GM15510 (cell line): ENCODE results near the gene PTPRK.

Source experiments
- POLR2A ChIP-seq: IDR thresholded peaks from 3 replicates; pipeline ENCODE4 v1.6.1; 2011; ENCODE audit warnings: borderline replicate concordance; ENCODE audit not compliant: insufficient read length; ENCODE audit errors: extremely low read depth

The PTPRK gene

DNA sequence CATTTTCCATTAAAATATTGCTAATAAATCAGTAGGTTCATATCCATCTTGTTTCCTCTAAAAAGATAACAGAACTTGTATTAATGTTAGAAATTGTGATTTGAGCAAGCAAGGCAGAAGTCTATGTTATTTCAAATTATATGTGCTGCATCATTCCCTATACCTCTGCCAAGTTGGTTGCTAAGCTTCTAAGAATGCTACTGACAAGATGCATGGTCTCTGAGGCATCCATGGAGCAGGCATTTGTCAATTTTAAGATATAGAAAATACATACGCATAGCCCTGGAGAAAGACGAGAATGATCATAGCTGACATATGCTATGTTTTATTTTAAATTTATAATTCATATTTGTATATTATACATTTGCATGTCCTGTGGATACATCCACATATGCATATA is 451.2 kb downstream of the PTPRK start:
- TF ChIP-seq POLR2A = no peak

DNA sequence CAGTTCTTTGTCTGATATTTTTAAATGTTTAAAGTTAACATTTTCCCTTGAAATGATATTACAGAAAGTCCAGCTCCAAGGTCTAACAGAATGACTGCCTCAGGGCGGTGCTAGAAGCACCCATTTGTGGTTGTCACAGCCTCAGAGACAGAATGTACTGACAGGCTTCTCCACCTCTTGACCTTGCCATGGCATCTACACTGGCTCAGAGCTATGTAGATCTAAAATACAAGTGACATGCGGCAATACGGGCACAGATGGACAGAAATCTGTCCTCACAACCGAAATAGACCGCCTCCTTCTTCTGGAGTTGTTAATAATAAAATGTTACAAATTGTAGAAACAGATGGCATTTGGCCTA is 452.3 kb downstream of the PTPRK start:
- no peak for TF ChIP-seq POLR2A

- TF ChIP-seq POLR2A = no peak
Observed at GRCh38 chr6:128067446-128068118, 452.8 kb downstream of the PTPRK start.

DNA sequence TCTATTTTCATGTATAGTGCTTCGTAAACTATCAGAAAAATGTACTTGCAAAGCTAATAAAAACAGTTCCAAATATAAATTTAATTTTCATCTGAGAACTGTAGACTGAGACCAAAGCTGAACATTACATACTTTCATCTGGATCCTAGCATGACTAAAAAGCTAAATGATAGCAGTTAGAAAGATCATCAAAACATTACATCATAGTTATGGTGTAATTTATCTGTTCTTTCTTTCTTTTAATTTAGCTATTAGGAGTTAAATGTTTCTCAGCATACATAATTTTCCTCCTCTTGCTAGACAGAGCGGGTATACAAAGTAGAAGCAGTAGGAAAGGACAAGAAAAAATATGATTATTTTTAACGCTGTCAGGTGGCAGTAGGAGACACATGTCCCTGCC is 455.3 kb downstream of the PTPRK start:
- TF ChIP-seq POLR2A = no peak

- no peak for TF ChIP-seq POLR2A
Observed at GRCh38 chr6:128064540-128064895, 455.9 kb downstream of the PTPRK start.

GRCh38 chr6:128063850-128064539 is 456.4 kb downstream of the PTPRK start:
- no peak for TF ChIP-seq POLR2A

GRCh38 chr6:128062882-128063603 is 457.4 kb downstream of the PTPRK start:
- no peak for TF ChIP-seq POLR2A

GRCh38 chr6:128057946-128058345 is 462.5 kb downstream of the PTPRK start:
- TF ChIP-seq POLR2A = no peak

DNA sequence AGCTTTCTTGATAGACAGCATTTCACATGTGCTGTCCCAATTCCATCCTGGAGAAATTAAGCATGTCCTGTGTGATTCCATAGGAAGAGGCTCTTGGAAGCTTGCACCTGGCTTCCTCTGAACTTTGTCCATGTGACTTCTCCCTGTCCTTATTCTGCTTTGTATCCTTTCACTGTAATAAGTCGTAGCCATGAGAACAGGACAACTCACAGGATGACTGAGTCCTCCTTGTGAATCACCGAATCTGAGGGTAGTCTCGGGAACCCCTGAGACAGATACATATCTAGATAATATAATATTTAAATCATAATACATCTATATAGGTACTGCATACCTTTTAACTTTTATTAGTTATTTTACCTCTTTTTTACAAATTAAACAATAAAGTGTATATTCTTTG is 462.9 kb downstream of the PTPRK start:
- TF ChIP-seq POLR2A = no peak

- no peak for TF ChIP-seq POLR2A
Observed at GRCh38 chr6:128053109-128053508, 467.3 kb downstream of the PTPRK start.

DNA sequence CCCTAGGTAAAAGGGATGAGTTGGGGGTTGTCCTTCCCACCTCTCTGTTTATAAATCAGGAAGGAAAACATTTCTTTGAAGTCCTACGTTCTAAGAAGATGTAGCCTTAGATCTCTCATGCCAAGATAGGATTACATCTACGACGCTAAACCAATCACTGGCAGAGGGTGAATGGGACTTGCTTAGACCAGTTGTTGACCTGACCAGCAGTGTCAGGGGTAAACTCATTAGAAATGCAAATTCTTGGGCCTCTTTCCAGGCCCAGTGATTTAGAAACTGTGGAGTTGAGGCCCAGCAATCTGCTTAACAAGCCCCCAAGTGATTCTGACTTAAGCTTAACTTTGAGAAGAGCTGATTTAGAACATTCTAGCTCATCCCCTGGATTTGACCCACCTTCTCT is 472.4 kb downstream of the PTPRK start:
- no peak for TF ChIP-seq POLR2A

DNA sequence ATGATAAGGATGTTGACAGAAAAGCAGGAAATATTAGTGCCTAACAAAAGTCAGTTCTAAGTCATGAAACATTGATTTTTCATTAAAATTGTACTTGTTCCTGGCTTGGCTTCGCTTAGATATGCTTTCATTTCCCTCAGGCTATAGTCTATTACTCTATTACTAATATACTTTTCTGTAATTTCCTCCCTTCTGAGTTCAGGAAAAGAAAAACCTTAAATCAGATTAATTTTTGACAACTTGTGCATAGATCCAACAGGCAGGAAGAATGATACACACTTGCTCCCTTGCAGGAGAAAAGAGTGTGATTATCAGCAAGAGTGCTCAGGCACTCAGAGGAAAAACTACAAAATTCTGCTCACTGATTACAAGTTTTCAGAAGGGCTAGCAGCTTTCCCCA is 474.4 kb downstream of the PTPRK start:
- no peak for TF ChIP-seq POLR2A

GRCh38 chr6:128039543-128039942 is 480.9 kb downstream of the PTPRK start:
- TF ChIP-seq POLR2A = no peak

GRCh38 chr6:128036808-128037570 is 483.4 kb downstream of the PTPRK start:
- TF ChIP-seq POLR2A = no peak

DNA sequence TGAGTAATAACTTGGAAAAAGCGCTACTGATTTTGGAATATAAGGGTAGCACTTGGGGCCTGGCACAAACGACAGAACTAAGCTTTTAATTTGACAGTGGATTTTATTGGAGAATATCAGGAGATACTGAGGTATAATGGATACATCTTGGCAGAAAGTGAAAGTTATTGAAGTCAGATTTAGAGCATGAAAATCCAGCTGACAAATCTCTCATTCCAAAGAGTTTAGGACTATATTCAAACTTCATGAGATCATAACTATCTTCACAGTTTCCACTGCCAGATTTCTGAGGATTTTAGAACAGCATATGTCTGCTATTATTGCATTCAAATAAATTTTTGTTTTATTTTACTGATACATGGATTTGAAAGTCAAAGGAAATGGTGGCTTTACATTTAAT is 487.2 kb downstream of the PTPRK start:
- TF ChIP-seq POLR2A = no peak
